HepG2 (cell line): ENCODE data around the gene FCHSD1. TPM values are rescaled to one million over a fixed set of nuclear protein-coding genes. Genes with fewer than 3 reads are reported as not detected.

Experiments
- CTCF ChIP-seq: sonication (generic); formaldehyde crosslinking; IDR thresholded peaks from 2 replicates; pipeline ENCODE4 v1.5.0; 2020; ENCODE audit warnings: mild to moderate bottlenecking, missing genetic modification reagents, moderate library complexity
- DBP ChIP-seq: sonication (generic); formaldehyde crosslinking; IDR thresholded peaks from 2 replicates; pipeline ENCODE4 v1.4.0; 2020; ENCODE audit warnings: missing genetic modification reagents; ENCODE audit errors: not compliant biosample characterization
- GTF3A ChIP-seq: sonication (generic); formaldehyde crosslinking; conservative IDR thresholded peaks from 2 replicates; pipeline ENCODE4 v1.4.0; 2020; ENCODE audit warnings: mild to moderate bottlenecking, missing genetic modification reagents
- HNF1B ChIP-seq: sonication (generic); formaldehyde crosslinking; IDR thresholded peaks from 2 replicates; pipeline ENCODE4 v1.5.1; 2020; ENCODE audit warnings: mild to moderate bottlenecking, moderate library complexity, missing genetic modification reagents
- PHF21A ChIP-seq: sonication (generic); formaldehyde crosslinking; IDR thresholded peaks from 2 replicates; pipeline ENCODE4 v1.5.0; 2020; ENCODE audit warnings: mild to moderate bottlenecking, missing genetic modification reagents
- POLR2A ChIP-seq, 2 experiments: IDR thresholded peaks; 2 replicates each; pipeline ENCODE4 v1.6.1; 2011; ENCODE audit warnings: low read depth in 2 of 2, low read length in 2 of 2, mild to moderate bottlenecking in 1 of 2, moderate library complexity in 1 of 2; ENCODE audit not compliant: insufficient read depth in 1 of 2
- RARA ChIP-seq: IDR thresholded peaks from 2 replicates; pipeline ENCODE4 v1.6.1; 2016; ENCODE audit warnings: missing genetic modification reagents, missing compliant biosample characterization
- RXRA ChIP-seq: sonication (generic); formaldehyde crosslinking; IDR thresholded peaks from 2 replicates; pipeline ENCODE4 v1.5.1; 2020; ENCODE audit warnings: missing genetic modification reagents
- SIX4 ChIP-seq: sonication (generic); formaldehyde crosslinking; IDR thresholded peaks from 2 replicates; pipeline ENCODE4 v1.4.0; 2020; ENCODE audit warnings: missing genetic modification reagents
- SMC3 ChIP-seq: IDR thresholded peaks from 2 replicates; pipeline ENCODE4 v1.6.1; 2011; ENCODE audit warnings: low read length, improper control_type of control experiment
- ZBTB34 ChIP-seq: sonication (generic); formaldehyde crosslinking; IDR thresholded peaks from 2 replicates; pipeline ENCODE4 v1.8.0; 2022; ENCODE audit warnings: mild to moderate bottlenecking, missing genetic modification reagents
- ZFY ChIP-seq: sonication (generic); formaldehyde crosslinking; IDR thresholded peaks from 2 replicates; pipeline ENCODE4 v1.4.0; 2020; ENCODE audit warnings: missing genetic modification reagents
- ZNF18 ChIP-seq: sonication (generic); formaldehyde crosslinking; IDR thresholded peaks from 2 replicates; pipeline ENCODE4 v1.8.0; 2022; ENCODE audit warnings: mild to moderate bottlenecking, missing genetic modification reagents; ENCODE audit not compliant: insufficient replicate concordance
- ZNF232 ChIP-seq: sonication (generic); formaldehyde crosslinking; IDR thresholded peaks from 2 replicates; pipeline ENCODE4 v1.4.0; 2020; ENCODE audit warnings: missing genetic modification reagents, borderline replicate concordance
- ZNF44 ChIP-seq: sonication (generic); formaldehyde crosslinking; IDR thresholded peaks from 2 replicates; pipeline ENCODE4 v1.5.1; 2020; ENCODE audit warnings: mild to moderate bottlenecking, missing genetic modification reagents
- ZNF670 ChIP-seq: sonication (generic); formaldehyde crosslinking; IDR thresholded peaks from 2 replicates; pipeline ENCODE4 v1.8.0; 2022; ENCODE audit warnings: mild to moderate bottlenecking, missing genetic modification reagents, borderline replicate concordance
- polyA plus RNA-seq, 8 experiments: library from polyadenylated mRNA; depleted of rRNA in 3 of 8; stranded (reverse) in 7 of 8; unstranded in 1 of 8; fragments of >200 nt; fragmentation: Illumina TruSeq in 4 of 8; extraction: Trizol in 4 of 8; gene quantifications; 2 replicates each; pipeline versions ENCODE4 v1.2.1 to v1.2.3, GENCODE V29; 2011 to 2016; ENCODE audit warnings: low read depth in 4 of 8, missing spikeins in 1 of 8, mixed read lengths in 1 of 8; ENCODE audit not compliant: insufficient read depth in 1 of 8
- total RNA-seq, 5 experiments: library from RNA; depleted of rRNA; stranded (reverse); fragments of >200 nt; fragmentation: Illumina TruSeq; extraction: Trizol; gene quantifications; 2 replicates each; pipeline ENCODE4 v1.2.3, GENCODE V29; 2016; ENCODE audit warnings: low read depth in 1 of 5
- TF ChIP-seq, protein P1 (sequence below), 2 experiments: sonication (generic) in 1 of 2; formaldehyde crosslinking in 1 of 2; IDR thresholded peaks; 2 replicates each; pipeline versions ENCODE4 v1.4.0 to v1.6.1; 2018 to 2020; ENCODE audit warnings: missing genetic modification reagents in 2 of 2, borderline replicate concordance in 1 of 2, low read depth in 1 of 2, mild to moderate bottlenecking in 1 of 2, missing biosample characterization in 1 of 2
- TF ChIP-seq, protein P2 (sequence below): sonication (generic); formaldehyde crosslinking; IDR thresholded peaks from 2 replicates; pipeline ENCODE4 v1.5.0; 2020; ENCODE audit warnings: missing genetic modification reagents

FCHSD1 gene
- total and polyA plus RNA-seq, 2 of the 13 experiments (the other 11 are each of a cell fraction or from before 2014, with no cell fraction given), result 5.5 to 15.4 TPM

DNA sequence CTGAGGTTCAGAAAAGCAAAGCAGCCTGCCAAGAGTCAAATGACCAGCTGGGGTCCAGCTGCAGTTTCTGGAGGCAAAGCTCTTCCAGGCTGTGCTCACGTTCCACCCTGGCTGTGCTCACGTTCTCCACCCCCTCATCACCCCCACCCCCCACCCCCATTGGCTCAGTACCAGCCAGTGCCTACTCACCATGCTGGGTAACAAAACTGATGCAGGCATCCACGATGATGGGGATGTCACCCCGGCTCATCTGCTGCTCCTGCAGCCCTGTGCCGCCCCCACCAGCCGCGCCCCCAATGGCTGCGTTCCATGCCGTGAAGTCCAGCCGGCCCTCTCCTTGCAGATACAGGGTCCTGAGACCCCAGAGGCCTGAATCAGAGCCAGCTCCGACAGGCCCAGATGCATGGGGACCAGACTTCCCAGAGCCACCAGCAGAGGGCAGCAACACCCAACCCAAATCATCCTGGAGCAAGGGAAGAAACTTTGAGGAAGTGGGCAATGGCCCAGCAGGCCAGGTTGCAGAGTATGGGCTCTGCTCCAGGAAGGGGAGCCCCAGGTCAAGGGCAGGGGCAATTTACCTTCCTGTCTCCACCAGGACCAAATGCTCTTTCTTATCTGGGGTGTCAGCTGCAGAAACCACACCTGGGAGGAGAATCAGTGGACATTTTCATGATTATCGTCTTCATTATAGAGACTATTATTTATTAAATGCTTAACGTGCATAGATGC, 13.7 kb upstream of the FCHSD1 start (continued):
- no peak for TF ChIP-seq ZNF18
- TF ChIP-seq POLR2A (IDR thresholded peaks at IDR 0.05; ENCODE audit: insufficient read depth in 1 of 2, low read depth in 2 of 2, low read length in 2 of 2), result no peak
- TF ChIP-seq ZFY, result 0 out of 2 replicates have a peak, but pooled peaks have one; percentile 22
- TF ChIP-seq CTCF (CRISPR knock-in tag), result peak; percentile 93
- 0 out of 2 replicates have a peak, but pooled peaks have one; percentile 30 for TF ChIP-seq HNF1B (CRISPR knock-in tag)
- no peak for TF ChIP-seq ZNF232 (CRISPR knock-in tag)
- no peak for TF ChIP-seq ZNF44 (CRISPR knock-in tag)
- TF ChIP-seq, protein P1, sequence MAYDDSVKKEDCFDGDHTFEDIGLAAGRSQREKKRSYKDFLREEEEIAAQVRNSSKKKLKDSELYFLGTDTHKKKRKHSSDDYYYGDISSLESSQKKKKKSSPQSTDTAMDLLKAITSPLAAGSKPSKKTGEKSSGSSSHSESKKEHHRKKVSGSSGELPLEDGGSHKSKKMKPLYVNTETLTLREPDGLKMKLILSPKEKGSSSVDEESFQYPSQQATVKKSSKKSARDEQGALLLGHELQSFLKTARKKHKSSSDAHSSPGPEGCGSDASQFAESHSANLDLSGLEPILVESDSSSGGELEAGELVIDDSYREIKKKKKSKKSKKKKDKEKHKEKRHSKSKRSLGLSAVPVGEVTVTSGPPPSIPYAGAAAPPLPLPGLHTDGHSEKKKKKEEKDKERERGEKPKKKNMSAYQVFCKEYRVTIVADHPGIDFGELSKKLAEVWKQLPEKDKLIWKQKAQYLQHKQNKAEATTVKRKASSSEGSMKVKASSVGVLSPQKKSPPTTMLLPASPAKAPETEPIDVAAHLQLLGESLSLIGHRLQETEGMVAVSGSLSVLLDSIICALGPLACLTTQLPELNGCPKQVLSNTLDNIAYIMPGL (CRISPR knock-in tag; IDR thresholded peaks at IDR 0.05; ENCODE audit: borderline replicate concordance in 1 of 2, low read depth in 1 of 2), result no peak
- TF ChIP-seq SIX4 (CRISPR knock-in tag), result no peak
- TF ChIP-seq ZNF670, result no peak
- TF ChIP-seq DBP (CRISPR knock-in tag), result no peak
- TF ChIP-seq RARA, result 0 out of 2 replicates have a peak, but pooled peaks have one; percentile 42
- 0 out of 2 replicates have a peak, but pooled peaks have one; percentile 34 for TF ChIP-seq GTF3A
- no peak for TF ChIP-seq ZBTB34 (CRISPR knock-in tag)
- no peak for TF ChIP-seq PHF21A (CRISPR knock-in tag)
- peak; percentile 66 for TF ChIP-seq SMC3
- TF ChIP-seq, protein P2, sequence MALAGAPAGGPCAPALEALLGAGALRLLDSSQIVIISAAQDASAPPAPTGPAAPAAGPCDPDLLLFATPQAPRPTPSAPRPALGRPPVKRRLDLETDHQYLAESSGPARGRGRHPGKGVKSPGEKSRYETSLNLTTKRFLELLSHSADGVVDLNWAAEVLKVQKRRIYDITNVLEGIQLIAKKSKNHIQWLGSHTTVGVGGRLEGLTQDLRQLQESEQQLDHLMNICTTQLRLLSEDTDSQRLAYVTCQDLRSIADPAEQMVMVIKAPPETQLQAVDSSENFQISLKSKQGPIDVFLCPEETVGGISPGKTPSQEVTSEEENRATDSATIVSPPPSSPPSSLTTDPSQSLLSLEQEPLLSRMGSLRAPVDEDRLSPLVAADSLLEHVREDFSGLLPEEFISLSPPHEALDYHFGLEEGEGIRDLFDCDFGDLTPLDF (CRISPR knock-in tag), result no peak
- peak; percentile 32; the same call in 1 of the 2 replicates for TF ChIP-seq RXRA (CRISPR knock-in tag)
